T47D (cell line): ENCODE measurements around the gene RPA1.

Experiments used
- DNase-seq, 2 experiments: peaks; one replicate each; pipeline versions ENCODE4 v3.0.0 to v3.0.0-alpha.2; 2011 to 2012; ENCODE audit warnings: low read depth in 1 of 2, low spot score in 1 of 2
- JUND ChIP-seq: IDR thresholded peaks from 2 replicates; pipeline ENCODE4 v1.6.1; 2012; ENCODE audit warnings: low read depth
- in situ Hi-C: cut with HindIII; loops from 2 replicates; pipeline ENCODE4 v1.10.0; 2016; ENCODE audit warnings: low sequenced_read_pairs, low pct_unique_long_range_greater_than_20kb

Gene RPA1

GRCh38 chr17:1912146-1912545 is 82.3 kb downstream of the RPA1 start:
- in situ Hi-C loops: no loop called here
- TF ChIP-seq JUND: no peak
- DNase-seq: no peak

- in situ Hi-C loops: no loop called here
- no peak for TF ChIP-seq JUND
- no peak for DNase-seq
Measured at GRCh38 chr17:1913702-1914101, 83.9 kb downstream of the RPA1 start.

- in situ Hi-C loops: no loop called here
- TF ChIP-seq JUND: no peak
Measured at GRCh38 chr17:1914661-1915083, 84.9 kb downstream of the RPA1 start.

GRCh38 chr17:1915889-1916288 is 86.1 kb downstream of the RPA1 start:
- no peak for DNase-seq
- no peak for TF ChIP-seq JUND
- in situ Hi-C loops: no loop called here

More at GRCh38 chr17:1914661-1915083, 84.9 kb downstream of the RPA1 start:
- DNase-seq: no peak

GRCh38 chr17:1916316-1916715 is 86.5 kb downstream of the RPA1 start:
- no peak for DNase-seq
- no peak for TF ChIP-seq JUND
- in situ Hi-C loops: no loop called here

- in situ Hi-C loops: no loop called here
- no peak for DNase-seq
- no peak for TF ChIP-seq JUND
Measured at GRCh38 chr17:1916963-1917715, 87.3 kb downstream of the RPA1 start.

GRCh38 chr17:1918346-1919162 is 88.7 kb downstream of the RPA1 start:
- TF ChIP-seq JUND: no peak
- DNase-seq: no peak
- in situ Hi-C loops: no loop called here

- no peak for DNase-seq
- in situ Hi-C loops: no loop called here
- no peak for TF ChIP-seq JUND
Measured at GRCh38 chr17:1919201-1919600, 89.4 kb downstream of the RPA1 start.

- DNase-seq: no peak
- in situ Hi-C loops: no loop called here
- no peak for TF ChIP-seq JUND
Measured at GRCh38 chr17:1920948-1921351, 91.1 kb downstream of the RPA1 start.

GRCh38 chr17:1928976-1929375 is 99.2 kb downstream of the RPA1 start:
- no peak for DNase-seq
- in situ Hi-C loops: no loop called here
- no peak for TF ChIP-seq JUND

- in situ Hi-C loops: no loop called here
- no peak for DNase-seq
- TF ChIP-seq JUND: no peak
Measured at GRCh38 chr17:1930337-1930645, 100.5 kb downstream of the RPA1 start.

- TF ChIP-seq JUND: no peak
- DNase-seq: no peak
- in situ Hi-C loops: no loop called here
Measured at GRCh38 chr17:1931844-1932579, 102.2 kb downstream of the RPA1 start.

- in situ Hi-C loops: no loop called here
- DNase-seq: no peak
Measured at GRCh38 chr17:1933875-1934715, 104.3 kb downstream of the RPA1 start.

More at GRCh38 chr17:1933875-1934715, 104.3 kb downstream of the RPA1 start:
- TF ChIP-seq JUND: no peak
